BLaER1 (cell line): ENCODE data around the gene AAMP.

Experiments used
- H3K27ac ChIP-seq: shearing (Covaris generic); formaldehyde crosslinking; 2 replicates; pipeline ENCODE4 v1.8.1; 2022
- H3K27me3 ChIP-seq: shearing (Covaris generic); formaldehyde crosslinking; 2 replicates; pipeline ENCODE4 v1.8.1; 2022
- H3K36me3 ChIP-seq: shearing (Covaris generic); formaldehyde crosslinking; 2 replicates; pipeline ENCODE4 v1.8.1; 2022
- H3K4me1 ChIP-seq: shearing (Covaris generic); formaldehyde crosslinking; 2 replicates; pipeline ENCODE4 v1.8.1; 2022
- H3K4me2 ChIP-seq: shearing (Covaris generic); formaldehyde crosslinking; 2 replicates; pipeline ENCODE4 v1.8.1; 2022
- H3K4me3 ChIP-seq: shearing (Covaris generic); formaldehyde crosslinking; 2 replicates; pipeline ENCODE4 v1.8.1; 2022
- H3K9ac ChIP-seq: shearing (Covaris generic); formaldehyde crosslinking; 2 replicates; pipeline ENCODE4 v1.8.1; 2022
- H3K9me3 ChIP-seq: shearing (Covaris generic); formaldehyde crosslinking; 2 replicates; pipeline ENCODE4 v1.8.1; 2022
- H4K20me1 ChIP-seq: shearing (Covaris generic); formaldehyde crosslinking; 2 replicates; pipeline ENCODE4 v1.8.1; 2022
- Cebpa-rat ChIP-seq: shearing (Covaris generic); IDR thresholded peaks from 2 replicates; pipeline ENCODE4 v1.8.1; 2022

AAMP gene

GRCh38 chr2:218286570-218287459 lies 16.9 kb upstream of the AAMP start:
- H3K4me2 ChIP-seq, result peak overlapping the region; percentile 96
- peaks cover 86% of the 10 kb centered on the region for H3K4me1 ChIP-seq
- H3K9me3 ChIP-seq, result no peaks in the 10 kb centered on the region
- H4K20me1 ChIP-seq, result no peaks in the 10 kb centered on the region
- 0 out of 2 replicates have a peak, but pooled peaks cover 3% of the 10 kb centered on the region for H3K36me3 ChIP-seq
- peak overlapping the region; percentile 83 for H3K27ac ChIP-seq
- H3K9ac ChIP-seq, result peak overlapping the region; percentile 78
- H3K4me3 ChIP-seq, result peak overlapping the region; percentile 65
- no peaks in the 10 kb centered on the region for H3K27me3 ChIP-seq
- no peak for TF ChIP-seq Cebpa-rat

DNA sequence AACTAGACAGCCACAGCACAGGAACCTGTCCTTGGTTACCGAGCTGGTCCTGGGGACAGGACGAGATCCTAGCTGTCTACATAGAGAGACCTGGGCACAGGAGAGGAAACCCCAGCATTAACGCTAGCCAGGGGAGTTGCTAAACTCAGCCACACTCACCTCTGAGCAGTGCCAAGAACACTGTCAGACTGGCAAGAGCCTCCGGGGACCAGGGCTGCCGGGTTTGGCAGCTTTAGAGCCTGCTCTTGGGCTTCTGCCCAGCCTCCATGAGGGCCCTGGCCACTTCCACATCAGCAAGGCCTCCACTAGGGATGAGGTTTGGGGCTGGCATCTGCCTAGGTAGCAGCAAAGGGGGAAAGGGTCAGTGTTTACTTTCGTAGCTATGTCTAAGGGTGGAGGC lies 15.7 kb upstream of the AAMP start:
- H3K4me2 ChIP-seq, result peak overlapping the region; percentile 96
- no peaks in the 10 kb centered on the region for H4K20me1 ChIP-seq
- H3K9ac ChIP-seq, result peak overlapping the region; percentile 78
- peak overlapping the region; percentile 83 for H3K27ac ChIP-seq
- TF ChIP-seq Cebpa-rat, result no peak
- H3K36me3 ChIP-seq, result peaks cover 10% of the 10 kb centered on the region
- no peaks in the 10 kb centered on the region for H3K27me3 ChIP-seq
- H3K9me3 ChIP-seq, result no peaks in the 10 kb centered on the region
- H3K4me1 ChIP-seq, result peaks cover 73% of the 10 kb centered on the region
- H3K4me3 ChIP-seq, result peak overlapping the region; percentile 65

DNA sequence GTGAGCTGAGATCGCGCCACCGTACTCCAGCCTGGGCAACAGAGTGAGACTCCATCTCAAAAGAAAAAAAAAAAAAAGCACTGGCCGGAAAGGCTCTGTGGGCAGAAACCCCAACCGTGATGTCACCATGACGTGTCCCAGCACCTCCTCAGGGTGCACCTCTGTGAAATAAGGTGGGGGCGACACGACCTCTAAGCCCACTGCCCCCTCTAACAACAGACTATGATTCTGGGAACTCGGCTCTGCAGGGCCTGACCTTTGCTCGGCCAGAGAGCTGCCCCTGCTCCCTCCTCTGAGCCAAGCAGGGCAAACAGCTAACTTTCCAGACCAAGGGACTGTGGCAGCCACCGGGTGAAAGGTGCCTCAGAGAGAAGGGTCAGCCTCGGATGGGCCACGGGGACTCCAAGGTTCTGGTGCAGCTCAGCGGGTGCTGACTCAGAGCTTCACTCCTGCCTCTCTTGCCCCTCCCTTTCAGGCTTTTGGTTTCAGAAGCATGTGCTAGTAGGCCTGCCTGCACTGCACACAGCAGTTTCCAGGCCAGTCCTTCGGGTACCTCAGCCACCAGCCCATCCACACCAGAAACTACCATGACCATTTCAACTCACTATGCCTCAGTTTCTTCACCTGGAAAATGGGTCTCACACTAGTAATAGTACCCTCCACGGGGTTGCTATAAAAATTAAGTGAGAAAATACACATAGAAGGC lies 14.3 kb upstream of the AAMP start:
- Histone ChIP-seq H3K9ac (peak overlapping the region; percentile 78; the same call in 1 of the 2 replicates), H3K4me3 (no peak overlapping the region), H3K4me2 (no peak overlapping the region; the same call in 1 of the 2 replicates), H3K27ac (peak overlapping the region; percentile 37; the same call in 1 of the 2 replicates), H3K27me3 (no peaks in the 10 kb centered on the region), H3K4me1 (peaks cover 62% of the 10 kb centered on the region), H3K36me3 (peaks cover 23% of the 10 kb centered on the region), H3K9me3 (no peaks in the 10 kb centered on the region), H4K20me1 (no peaks in the 10 kb centered on the region)
- TF ChIP-seq Cebpa-rat, result no peak

DNA sequence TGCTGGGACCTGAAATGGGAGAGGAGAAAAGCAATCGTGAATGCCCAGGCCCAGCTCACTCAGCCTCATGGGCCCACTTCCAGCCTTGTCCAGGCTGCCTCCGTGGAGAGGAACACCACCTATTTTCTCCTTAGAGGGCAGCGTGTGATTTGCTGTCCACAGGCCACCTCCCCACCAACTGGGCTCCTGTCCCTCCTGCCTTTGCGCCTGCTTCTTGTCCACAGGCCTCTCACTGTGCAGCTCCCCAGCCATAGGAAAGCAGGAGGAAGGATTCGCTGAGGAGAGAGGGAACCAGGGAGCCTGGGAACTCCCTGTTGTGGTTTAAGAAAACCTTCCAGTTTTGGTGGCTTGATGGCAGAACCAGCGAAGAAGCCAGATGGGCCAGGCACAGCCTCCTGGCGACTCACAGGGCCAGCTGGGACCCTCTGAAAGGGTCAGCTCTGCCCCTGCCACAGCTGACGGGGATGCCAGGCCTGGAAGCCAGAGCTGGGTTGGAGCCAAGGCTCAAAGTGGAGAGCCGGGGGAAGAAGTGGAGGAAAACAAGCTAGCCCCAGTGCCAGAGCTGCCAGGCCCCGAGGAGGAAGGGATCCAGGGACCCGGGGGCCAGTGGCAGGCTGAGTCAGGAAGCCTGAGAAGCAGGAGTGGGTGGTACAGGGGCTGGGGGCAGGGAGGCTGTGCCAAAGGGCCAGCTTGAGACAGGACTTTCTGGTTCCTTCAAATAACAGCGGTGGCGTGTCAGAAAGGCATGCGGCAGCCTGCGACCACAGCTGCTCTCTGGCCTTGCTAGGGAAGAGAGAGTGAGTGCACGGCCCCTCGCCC lies 12.4 kb upstream of the AAMP start:
- H3K27ac ChIP-seq, result peak overlapping the region; percentile 77
- H3K36me3 ChIP-seq, result peaks cover 42% of the 10 kb centered on the region
- H3K27me3 ChIP-seq, result no peaks in the 10 kb centered on the region
- no peak overlapping the region for H3K4me3 ChIP-seq
- TF ChIP-seq Cebpa-rat, result no peak
- H3K9me3 ChIP-seq, result no peaks in the 10 kb centered on the region
- no peaks in the 10 kb centered on the region for H4K20me1 ChIP-seq
- H3K9ac ChIP-seq, result peak overlapping the region; percentile 67
- peak overlapping the region; percentile 49 for H3K4me2 ChIP-seq
- H3K4me1 ChIP-seq, result peaks cover 54% of the 10 kb centered on the region

DNA sequence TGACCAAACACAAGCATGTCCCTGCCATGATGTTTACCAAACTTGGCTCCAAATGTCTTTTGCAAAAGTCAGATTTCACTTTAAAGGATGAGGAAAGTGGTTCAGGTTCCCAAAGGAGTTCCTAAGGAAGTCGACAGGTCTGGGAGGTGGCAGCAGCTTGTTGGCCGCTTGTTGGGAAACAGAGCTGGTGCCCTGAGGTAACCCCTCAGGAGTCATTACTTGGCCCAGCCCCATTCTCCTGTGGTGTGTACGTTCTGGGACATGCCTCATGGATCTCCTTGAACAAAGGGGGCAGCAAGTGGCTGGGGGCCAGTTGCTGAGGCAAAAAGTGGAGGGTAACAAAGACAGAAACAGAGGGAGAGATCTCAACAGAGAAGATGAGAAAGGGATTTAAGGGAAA lies 11.5 kb upstream of the AAMP start:
- H3K27ac ChIP-seq, result no peak overlapping the region

DNA sequence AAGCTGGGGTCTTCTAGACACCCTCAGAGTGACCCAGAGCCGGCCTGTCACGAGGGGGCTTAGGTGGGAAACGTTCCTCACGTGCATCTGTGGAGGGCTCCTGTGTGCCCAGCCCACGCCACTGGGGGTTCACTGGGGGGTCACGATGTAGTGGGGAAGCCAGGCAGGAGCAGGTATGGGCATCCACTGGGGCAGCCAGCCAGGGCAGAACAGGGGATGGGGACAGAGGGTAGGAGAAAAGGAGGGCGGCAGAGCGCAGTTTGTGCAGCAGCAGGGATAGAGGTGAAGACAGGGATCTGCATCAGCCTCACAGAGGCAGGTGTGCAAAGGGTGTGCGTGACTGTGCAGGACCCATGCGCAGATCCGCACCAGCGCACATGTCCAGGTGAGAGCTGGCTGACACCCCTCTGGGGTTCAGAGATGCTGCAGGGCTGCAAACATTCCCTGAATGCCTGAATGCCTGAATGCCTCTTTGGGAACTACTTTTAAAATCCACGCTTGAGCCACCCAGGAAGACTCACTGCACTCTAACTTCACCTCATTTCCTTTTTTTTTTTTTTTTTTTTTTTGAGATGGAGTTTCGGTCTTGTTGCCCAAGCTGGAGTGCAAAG lies 10.4 kb upstream of the AAMP start:
- H3K4me1 ChIP-seq, result peaks cover 35% of the 10 kb centered on the region
- H3K36me3 ChIP-seq, result peaks cover 62% of the 10 kb centered on the region
- H3K4me3 ChIP-seq, result no peak overlapping the region
- no peaks in the 10 kb centered on the region for H3K9me3 ChIP-seq
- no peak overlapping the region for H3K27ac ChIP-seq
- H3K27me3 ChIP-seq, result no peaks in the 10 kb centered on the region
- no peak overlapping the region for H3K4me2 ChIP-seq
- H4K20me1 ChIP-seq, result no peaks in the 10 kb centered on the region
- no peak overlapping the region for H3K9ac ChIP-seq
- no peak for TF ChIP-seq Cebpa-rat

More for the DNA sequence above, 11.5 kb upstream of the AAMP start:
- H3K4me3 ChIP-seq, result no peak overlapping the region
- peaks cover 46% of the 10 kb centered on the region for H3K4me1 ChIP-seq
- no peaks in the 10 kb centered on the region for H3K9me3 ChIP-seq
- no peak overlapping the region for H3K4me2 ChIP-seq
- no peak overlapping the region for H3K9ac ChIP-seq
- peaks cover 51% of the 10 kb centered on the region for H3K36me3 ChIP-seq
- H4K20me1 ChIP-seq, result no peaks in the 10 kb centered on the region
- H3K27me3 ChIP-seq, result no peaks in the 10 kb centered on the region
- no peak for TF ChIP-seq Cebpa-rat

GRCh38 chr2:218278531-218279360 lies 8.8 kb upstream of the AAMP start:
- no peak overlapping the region for H3K4me3 ChIP-seq
- no peak overlapping the region for H3K4me2 ChIP-seq
- H4K20me1 ChIP-seq, result no peaks in the 10 kb centered on the region
- peaks cover 78% of the 10 kb centered on the region for H3K36me3 ChIP-seq
- no peak overlapping the region for H3K9ac ChIP-seq
- no peaks in the 10 kb centered on the region for H3K9me3 ChIP-seq
- 0 out of 2 replicates have a peak overlapping the region, but pooled peaks have one; percentile 26 for H3K27ac ChIP-seq
- TF ChIP-seq Cebpa-rat, result no peak
- peaks cover 19% of the 10 kb centered on the region for H3K4me1 ChIP-seq
- no peaks in the 10 kb centered on the region for H3K27me3 ChIP-seq

- TF ChIP-seq Cebpa-rat, result no peak
- H3K4me1 ChIP-seq, result peaks cover 16% of the 10 kb centered on the region
- no peaks in the 10 kb centered on the region for H3K9me3 ChIP-seq
- H3K9ac ChIP-seq, result no peak overlapping the region
- no peak overlapping the region for H3K27ac ChIP-seq
- no peak overlapping the region for H3K4me3 ChIP-seq
- H3K27me3 ChIP-seq, result no peaks in the 10 kb centered on the region
- H3K4me2 ChIP-seq, result no peak overlapping the region
- peaks cover 81% of the 10 kb centered on the region for H3K36me3 ChIP-seq
- H4K20me1 ChIP-seq, result no peaks in the 10 kb centered on the region
Observed at GRCh38 chr2:218277921-218278320, 8.0 kb upstream of the AAMP start.
